ENCODE measurements around the gene ST6GALNAC1. TPM values are rescaled to one million over a fixed set of nuclear protein-coding genes. Genes with fewer than 3 reads are reported as not detected.
"Not testable (repeated sequence)": the region's sequence is repeated elsewhere in the genome, so short reads cannot be mapped to it uniquely, and the experiment has no call there.

Gene ST6GALNAC1
- total RNA-seq, 1 experiment from 2014 or later, result not detected

GRCh38 chr17:76614912-76615617, 28.5 kb downstream of the ST6GALNAC1 start:
- no peaks in the 10 kb centered on the region for H3K4me1 ChIP-seq (ENCODE audit: low read length)
- H3K27ac ChIP-seq (ENCODE audit: low read length), result no peak overlapping the region
- no peaks in the 10 kb centered on the region for H3K9me2 ChIP-seq (replicated peaks; ENCODE audit: insufficient read depth, low read length)
- H3K27me3 ChIP-seq (ENCODE audit: low read length), result no peaks in the 10 kb centered on the region
- no peak overlapping the region for H3K4me2 ChIP-seq (ENCODE audit: low read depth, low read length, poor library complexity, severe bottlenecking)
- H3K36me3 ChIP-seq (ENCODE audit: insufficient read depth, low read length), result no peaks in the 10 kb centered on the region
- DNase-seq, result no peak
- no peaks in the 10 kb centered on the region for H3K79me2 ChIP-seq (ENCODE audit: low read length)
- H3K4me3 ChIP-seq (ENCODE audit: low read length), result no peak overlapping the region
- no peaks in the 10 kb centered on the region for H4K20me1 ChIP-seq (ENCODE audit: insufficient read depth, low read depth, low read length)
- no peak overlapping the region for H3K9ac ChIP-seq (ENCODE audit: low read length)
- no peaks in the 10 kb centered on the region for H3K9me3 ChIP-seq (ENCODE audit: low read length)
- no peak overlapping the region for H2AFZ ChIP-seq (ENCODE audit: low read length)

GRCh38 chr17:76614064-76614759, 29.3 kb downstream of the ST6GALNAC1 start:
- H3K79me2 ChIP-seq (ENCODE audit: low read length); H3K27me3 ChIP-seq (ENCODE audit: low read length): not testable (repeated sequence)

GRCh38 chr17:76612977-76613851, 30.3 kb downstream of the ST6GALNAC1 start:
- Histone ChIP-seq H3K36me3 (ENCODE audit: insufficient read depth, low read length) (no peaks in the 10 kb centered on the region), H3K27me3 (ENCODE audit: low read length) (no peaks in the 10 kb centered on the region), H3K9me3 (ENCODE audit: low read length) (no peaks in the 10 kb centered on the region), H3K27ac (ENCODE audit: low read length) (no peak overlapping the region), H2AFZ (ENCODE audit: low read length) (no peak overlapping the region), H3K9me2 (replicated peaks; ENCODE audit: insufficient read depth, low read length) (no peaks in the 10 kb centered on the region), H4K20me1 (ENCODE audit: insufficient read depth, low read depth, low read length) (no peaks in the 10 kb centered on the region), H3K4me1 (ENCODE audit: low read length) (no peaks in the 10 kb centered on the region), H3K9ac (ENCODE audit: low read length) (no peak overlapping the region), H3K4me2 (ENCODE audit: low read depth, low read length, poor library complexity, severe bottlenecking) (no peak overlapping the region), H3K4me3 (ENCODE audit: low read length) (no peak overlapping the region), H3K79me2 (ENCODE audit: low read length) (no peaks in the 10 kb centered on the region)
- DNase-seq, result peak; percentile 75

More at GRCh38 chr17:76614064-76614759, 29.3 kb downstream of the ST6GALNAC1 start:
- not testable (repeated sequence) for H3K4me1 ChIP-seq (ENCODE audit: low read length); H3K36me3 ChIP-seq (ENCODE audit: insufficient read depth, low read length); H3K9ac ChIP-seq (ENCODE audit: low read length); H3K27ac ChIP-seq (ENCODE audit: low read length); H3K4me2 ChIP-seq (ENCODE audit: low read depth, low read length, poor library complexity, severe bottlenecking); H3K9me2 ChIP-seq (replicated peaks; ENCODE audit: insufficient read depth, low read length); H4K20me1 ChIP-seq (ENCODE audit: insufficient read depth, low read depth, low read length); H3K9me3 ChIP-seq (ENCODE audit: low read length); H3K4me3 ChIP-seq (ENCODE audit: low read length); H2AFZ ChIP-seq (ENCODE audit: low read length); DNase-seq

- DNase-seq, result no peak
- H3K9me2 ChIP-seq (replicated peaks; ENCODE audit: insufficient read depth, low read length), result no peaks in the 10 kb centered on the region
- H4K20me1 ChIP-seq (ENCODE audit: insufficient read depth, low read depth, low read length), result no peaks in the 10 kb centered on the region
- H3K4me3 ChIP-seq (ENCODE audit: low read length), result no peak overlapping the region
- H3K27me3 ChIP-seq (ENCODE audit: low read length), result no peaks in the 10 kb centered on the region
- no peak overlapping the region for H3K9ac ChIP-seq (ENCODE audit: low read length)
- no peak overlapping the region for H2AFZ ChIP-seq (ENCODE audit: low read length)
- no peak overlapping the region for H3K27ac ChIP-seq (ENCODE audit: low read length)
- no peaks in the 10 kb centered on the region for H3K4me1 ChIP-seq (ENCODE audit: low read length)
- H3K4me2 ChIP-seq (ENCODE audit: low read depth, low read length, poor library complexity, severe bottlenecking), result no peak overlapping the region
- no peaks in the 10 kb centered on the region for H3K9me3 ChIP-seq (ENCODE audit: low read length)
- H3K79me2 ChIP-seq (ENCODE audit: low read length), result no peaks in the 10 kb centered on the region
- H3K36me3 ChIP-seq (ENCODE audit: insufficient read depth, low read length), result no peaks in the 10 kb centered on the region
Measured at GRCh38 chr17:76612465-76612864, 31.1 kb downstream of the ST6GALNAC1 start.

- no peak for DNase-seq
- H3K9me3 ChIP-seq (ENCODE audit: low read length), result no peaks in the 10 kb centered on the region
- no peaks in the 10 kb centered on the region for H4K20me1 ChIP-seq (ENCODE audit: insufficient read depth, low read depth, low read length)
- H3K9ac ChIP-seq (ENCODE audit: low read length), result no peak overlapping the region
- no peaks in the 10 kb centered on the region for H3K27me3 ChIP-seq (ENCODE audit: low read length)
- no peaks in the 10 kb centered on the region for H3K4me1 ChIP-seq (ENCODE audit: low read length)
- no peaks in the 10 kb centered on the region for H3K36me3 ChIP-seq (ENCODE audit: insufficient read depth, low read length)
- no peaks in the 10 kb centered on the region for H3K79me2 ChIP-seq (ENCODE audit: low read length)
- no peaks in the 10 kb centered on the region for H3K9me2 ChIP-seq (replicated peaks; ENCODE audit: insufficient read depth, low read length)
- H3K4me2 ChIP-seq (ENCODE audit: low read depth, low read length, poor library complexity, severe bottlenecking), result no peak overlapping the region
- no peak overlapping the region for H3K4me3 ChIP-seq (ENCODE audit: low read length)
- no peak overlapping the region for H3K27ac ChIP-seq (ENCODE audit: low read length)
- H2AFZ ChIP-seq (ENCODE audit: low read length), result no peak overlapping the region
Measured at GRCh38 chr17:76611758-76612157, 31.8 kb downstream of the ST6GALNAC1 start.

- not testable (repeated sequence) for DNase-seq; H3K4me1 ChIP-seq (ENCODE audit: low read length); H3K27me3 ChIP-seq (ENCODE audit: low read length); H3K4me2 ChIP-seq (ENCODE audit: low read depth, low read length, poor library complexity, severe bottlenecking); H3K4me3 ChIP-seq (ENCODE audit: low read length); H3K27ac ChIP-seq (ENCODE audit: low read length); H3K36me3 ChIP-seq (ENCODE audit: insufficient read depth, low read length); H2AFZ ChIP-seq (ENCODE audit: low read length); H4K20me1 ChIP-seq (ENCODE audit: insufficient read depth, low read depth, low read length); H3K9me3 ChIP-seq (ENCODE audit: low read length); H3K79me2 ChIP-seq (ENCODE audit: low read length); H3K9me2 ChIP-seq (replicated peaks; ENCODE audit: insufficient read depth, low read length); H3K9ac ChIP-seq (ENCODE audit: low read length)
Measured at GRCh38 chr17:76611080-76611749, 32.3 kb downstream of the ST6GALNAC1 start.

- H3K79me2 ChIP-seq (ENCODE audit: low read length); H3K27ac ChIP-seq (ENCODE audit: low read length); H2AFZ ChIP-seq (ENCODE audit: low read length): not testable (repeated sequence)
Measured at GRCh38 chr17:76606685-76607084, 36.9 kb downstream of the ST6GALNAC1 start.

More at GRCh38 chr17:76606685-76607084, 36.9 kb downstream of the ST6GALNAC1 start:
- not testable (repeated sequence) for H3K9me2 ChIP-seq (replicated peaks; ENCODE audit: insufficient read depth, low read length); H4K20me1 ChIP-seq (ENCODE audit: insufficient read depth, low read depth, low read length); H3K27me3 ChIP-seq (ENCODE audit: low read length); H3K4me1 ChIP-seq (ENCODE audit: low read length); H3K4me2 ChIP-seq (ENCODE audit: low read depth, low read length, poor library complexity, severe bottlenecking); H3K36me3 ChIP-seq (ENCODE audit: insufficient read depth, low read length); DNase-seq; H3K9me3 ChIP-seq (ENCODE audit: low read length); H3K9ac ChIP-seq (ENCODE audit: low read length); H3K4me3 ChIP-seq (ENCODE audit: low read length)
